ENCODE measurements around the gene NSF.

The NSF gene

DNA sequence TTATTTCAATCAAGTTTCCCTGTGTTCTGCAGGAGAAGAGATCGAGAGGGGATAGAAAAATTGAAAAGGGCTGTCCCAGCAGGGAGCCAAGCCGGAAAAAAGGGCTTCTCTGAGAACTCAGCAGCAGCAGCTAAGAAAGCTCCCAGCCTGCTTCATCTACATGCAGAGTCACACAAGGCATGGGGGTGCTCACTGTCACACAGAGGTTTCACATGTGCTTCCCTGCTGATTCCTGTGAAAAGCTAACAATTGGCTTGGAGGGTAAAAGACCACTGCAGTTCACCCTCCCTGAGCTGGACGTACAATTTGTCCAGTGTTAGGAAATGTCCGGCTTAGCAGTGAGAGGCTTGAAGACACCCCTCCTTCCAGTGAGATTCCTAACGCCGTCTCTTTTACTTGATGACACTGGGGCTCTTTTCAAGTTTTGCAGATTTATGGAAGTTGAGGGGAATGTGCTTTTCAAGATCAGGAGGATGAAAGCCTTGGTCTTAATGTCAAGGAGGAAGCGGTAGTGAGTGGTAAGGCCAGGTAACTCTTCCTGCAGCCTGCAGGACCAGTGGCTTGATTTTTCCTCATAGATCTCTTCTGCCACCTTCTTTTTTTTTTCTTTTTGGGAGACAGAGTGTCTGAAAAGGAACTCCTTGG, 142.4 kb downstream of the NSF start:
- peaks cover 7% of the 10 kb centered on the region for H3K4me1 ChIP-seq (ENCODE audit: control insufficient read depth, insufficient read depth, low read depth, low read length)
- no peak overlapping the region for H3K18ac ChIP-seq (ENCODE audit: low read depth in 1 of 2, low read length in 2 of 2)
- no peaks in the 10 kb centered on the region for H3K9me3 ChIP-seq (ENCODE audit: control insufficient read depth, low read length)
- peak overlapping the region; percentile 14 for H3K27ac ChIP-seq (ENCODE audit: low read length, poor library complexity, severe bottlenecking)
- no peak overlapping the region for H2BK15ac ChIP-seq (ENCODE audit: low read depth, poor library complexity, severe bottlenecking)
- no peak for DNase-seq
- 73% methylated on average over 7 of the region's 7 CpGs for WGBS
- peaks cover 0 to 48% of the 10 kb centered on the region in 2 experiments for H3K36me3 ChIP-seq (ENCODE audit: control insufficient read depth in 1 of 2, insufficient read depth in 2 of 2, low read depth in 1 of 2, low read length in 2 of 2)
- H4K8ac ChIP-seq (ENCODE audit: low read length), result no peak overlapping the region
- no peak overlapping the region for H2AFZ ChIP-seq (ENCODE audit: low read depth, low read length)
- H2AK5ac ChIP-seq (ENCODE audit: low read length, severe bottlenecking), result no peak overlapping the region
- no peak overlapping the region for H2BK120ac ChIP-seq (ENCODE audit: low read depth, low read length)
- H3K4me2 ChIP-seq (ENCODE audit: low read length, poor library complexity, severe bottlenecking), result no peak overlapping the region
- H3K14ac ChIP-seq (ENCODE audit: low read length in 2 of 2), result peak overlapping the region in 1 of 2 experiments; percentile 84
- H4K91ac ChIP-seq (ENCODE audit: low read length), result no peak overlapping the region
- H3K27me3 ChIP-seq (ENCODE audit: control insufficient read depth in 1 of 2, insufficient read depth in 1 of 2, low read length in 2 of 2), result no peaks in the 10 kb centered on the region
- no peak overlapping the region for H3K9ac ChIP-seq (ENCODE audit: low read length)
- H3K23ac ChIP-seq (ENCODE audit: low read length in 2 of 2), result no peak overlapping the region
- no peak overlapping the region for H2BK12ac ChIP-seq (ENCODE audit: low read length in 2 of 2)
- H2BK5ac ChIP-seq (ENCODE audit: low read depth, low read length, poor library complexity, severe bottlenecking), result no peak overlapping the region
- no peak overlapping the region for H3K4me3 ChIP-seq (ENCODE audit: insufficient read depth in 1 of 2, low read depth in 1 of 2, low read length in 2 of 2)
- no peaks in the 10 kb centered on the region for H3K79me1 ChIP-seq (replicated peaks; ENCODE audit: low read length, poor library complexity, severe bottlenecking)
- no peak overlapping the region for H3K4ac ChIP-seq (ENCODE audit: low read depth in 1 of 2, low read length in 2 of 2)

DNA sequence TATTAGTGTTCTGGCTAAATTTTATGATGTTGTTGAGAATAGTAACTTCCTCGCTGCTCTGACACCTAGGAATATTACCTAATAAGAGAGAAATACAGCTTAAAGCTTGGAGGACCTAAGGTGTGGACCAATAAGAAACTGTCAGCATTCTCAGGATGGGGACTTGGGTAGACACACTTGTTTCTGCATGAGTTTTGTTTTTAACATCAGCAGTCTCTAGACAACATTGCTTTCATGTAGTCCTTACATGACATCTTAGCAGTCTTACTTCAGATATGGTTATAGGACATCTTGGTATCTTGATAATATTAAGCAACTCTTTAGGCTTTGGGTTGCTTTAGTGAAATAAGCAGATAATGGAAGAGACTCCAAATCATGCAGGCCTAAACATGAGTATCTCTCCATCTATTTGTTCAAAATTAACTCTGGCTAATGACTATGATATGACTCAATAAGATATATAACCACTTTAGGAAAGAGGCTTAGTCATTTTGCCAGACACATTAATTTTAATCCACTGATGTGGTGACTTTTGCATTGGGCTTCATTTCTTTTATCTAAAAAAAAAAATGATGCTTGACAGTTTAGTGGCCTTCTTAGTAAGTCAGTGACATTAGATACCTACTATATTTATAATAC, 143.5 kb downstream of the NSF start:
- no peak overlapping the region for H3K4ac ChIP-seq (ENCODE audit: low read depth in 1 of 2, low read length in 2 of 2)
- no peaks in the 10 kb centered on the region for H3K27me3 ChIP-seq (ENCODE audit: control insufficient read depth in 1 of 2, insufficient read depth in 1 of 2, low read length in 2 of 2)
- H3K36me3 ChIP-seq (ENCODE audit: control insufficient read depth in 1 of 2, insufficient read depth in 2 of 2, low read depth in 1 of 2, low read length in 2 of 2), result peaks cover 0 to 39% of the 10 kb centered on the region in 2 experiments
- H2BK12ac ChIP-seq (ENCODE audit: low read length in 2 of 2), result no peak overlapping the region
- WGBS, result no CpG with 5 or more reads among the region's 1 CpG
- no peak overlapping the region for H3K9ac ChIP-seq (ENCODE audit: low read length)
- H3K23ac ChIP-seq (ENCODE audit: low read length in 2 of 2), result no peak overlapping the region
- no peak overlapping the region for H2BK120ac ChIP-seq (ENCODE audit: low read depth, low read length)
- DNase-seq, result peak; percentile 46
- no peak overlapping the region for H3K14ac ChIP-seq (ENCODE audit: low read length in 2 of 2)
- H3K79me1 ChIP-seq (replicated peaks; ENCODE audit: low read length, poor library complexity, severe bottlenecking), result no peaks in the 10 kb centered on the region
- H4K8ac ChIP-seq (ENCODE audit: low read length), result no peak overlapping the region
- no peak overlapping the region for H3K4me3 ChIP-seq (ENCODE audit: insufficient read depth in 1 of 2, low read depth in 1 of 2, low read length in 2 of 2)
- H3K27ac ChIP-seq (ENCODE audit: low read length, poor library complexity, severe bottlenecking), result peak overlapping the region; percentile 17
- H2AFZ ChIP-seq (ENCODE audit: low read depth, low read length), result no peak overlapping the region
- no peak overlapping the region for H3K18ac ChIP-seq (ENCODE audit: low read depth in 1 of 2, low read length in 2 of 2)
- no peak overlapping the region for H2AK5ac ChIP-seq (ENCODE audit: low read length, severe bottlenecking)
- no peak overlapping the region for H4K91ac ChIP-seq (ENCODE audit: low read length)
- H2BK15ac ChIP-seq (ENCODE audit: low read depth, poor library complexity, severe bottlenecking), result no peak overlapping the region
- no peak overlapping the region for H3K4me2 ChIP-seq (ENCODE audit: low read length, poor library complexity, severe bottlenecking)
- H3K4me1 ChIP-seq (ENCODE audit: control insufficient read depth, insufficient read depth, low read depth, low read length), result peaks cover 6% of the 10 kb centered on the region
- H3K9me3 ChIP-seq (ENCODE audit: control insufficient read depth, low read length), result no peaks in the 10 kb centered on the region
- H2BK5ac ChIP-seq (ENCODE audit: low read depth, low read length, poor library complexity, severe bottlenecking), result no peak overlapping the region

DNA sequence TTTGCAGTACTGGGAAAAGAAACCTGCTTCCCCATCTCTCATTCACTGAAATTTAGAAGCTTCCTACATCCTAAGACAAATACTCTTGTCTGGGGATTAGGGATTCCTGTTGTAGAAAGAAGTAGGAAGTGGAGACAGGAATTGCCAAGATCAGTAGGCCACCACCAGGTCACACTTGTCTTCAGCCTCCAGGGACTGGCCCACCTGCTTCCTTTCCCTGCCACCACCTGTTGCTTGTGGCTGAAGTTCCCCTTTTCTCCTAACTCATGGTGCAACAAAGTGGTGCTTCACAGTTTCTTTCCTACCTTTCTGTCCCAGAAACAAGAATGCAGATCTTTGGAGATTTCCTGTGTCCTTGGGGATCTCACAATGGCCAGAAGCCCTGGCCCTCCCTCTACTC, 145.6 kb downstream of the NSF start:
- H3K14ac ChIP-seq (ENCODE audit: low read length in 2 of 2), result no peak overlapping the region
- no peak overlapping the region for H2BK15ac ChIP-seq (ENCODE audit: low read depth, poor library complexity, severe bottlenecking)
- H3K4me3 ChIP-seq (ENCODE audit: insufficient read depth in 1 of 2, low read depth in 1 of 2, low read length in 2 of 2), result no peak overlapping the region
- peaks cover 6% of the 10 kb centered on the region for H3K4me1 ChIP-seq (ENCODE audit: control insufficient read depth, insufficient read depth, low read depth, low read length)
- no peaks in the 10 kb centered on the region for H3K27me3 ChIP-seq (ENCODE audit: control insufficient read depth in 1 of 2, insufficient read depth in 1 of 2, low read length in 2 of 2)
- no peak overlapping the region for H3K4me2 ChIP-seq (ENCODE audit: low read length, poor library complexity, severe bottlenecking)
- DNase-seq, result no peak
- H2BK5ac ChIP-seq (ENCODE audit: low read depth, low read length, poor library complexity, severe bottlenecking), result no peak overlapping the region
- no peak overlapping the region for H3K18ac ChIP-seq (ENCODE audit: low read depth in 1 of 2, low read length in 2 of 2)
- H3K9ac ChIP-seq (ENCODE audit: low read length), result no peak overlapping the region
- no peak overlapping the region for H2BK120ac ChIP-seq (ENCODE audit: low read depth, low read length)
- H3K9me3 ChIP-seq (ENCODE audit: control insufficient read depth, low read length), result no peaks in the 10 kb centered on the region
- no peak overlapping the region for H4K8ac ChIP-seq (ENCODE audit: low read length)
- no peak overlapping the region for H3K27ac ChIP-seq (ENCODE audit: low read length, poor library complexity, severe bottlenecking)
- no peak overlapping the region for H2BK12ac ChIP-seq (ENCODE audit: low read length in 2 of 2)
- H2AFZ ChIP-seq (ENCODE audit: low read depth, low read length), result no peak overlapping the region
- H3K79me1 ChIP-seq (replicated peaks; ENCODE audit: low read length, poor library complexity, severe bottlenecking), result no peaks in the 10 kb centered on the region
- peaks cover 0 to 18% of the 10 kb centered on the region in 2 experiments for H3K36me3 ChIP-seq (ENCODE audit: control insufficient read depth in 1 of 2, insufficient read depth in 2 of 2, low read depth in 1 of 2, low read length in 2 of 2)
- no peak overlapping the region for H4K91ac ChIP-seq (ENCODE audit: low read length)
- no peak overlapping the region for H3K4ac ChIP-seq (ENCODE audit: low read depth in 1 of 2, low read length in 2 of 2)
- H3K23ac ChIP-seq (ENCODE audit: low read length in 2 of 2), result no peak overlapping the region
- H2AK5ac ChIP-seq (ENCODE audit: low read length, severe bottlenecking), result no peak overlapping the region

DNA sequence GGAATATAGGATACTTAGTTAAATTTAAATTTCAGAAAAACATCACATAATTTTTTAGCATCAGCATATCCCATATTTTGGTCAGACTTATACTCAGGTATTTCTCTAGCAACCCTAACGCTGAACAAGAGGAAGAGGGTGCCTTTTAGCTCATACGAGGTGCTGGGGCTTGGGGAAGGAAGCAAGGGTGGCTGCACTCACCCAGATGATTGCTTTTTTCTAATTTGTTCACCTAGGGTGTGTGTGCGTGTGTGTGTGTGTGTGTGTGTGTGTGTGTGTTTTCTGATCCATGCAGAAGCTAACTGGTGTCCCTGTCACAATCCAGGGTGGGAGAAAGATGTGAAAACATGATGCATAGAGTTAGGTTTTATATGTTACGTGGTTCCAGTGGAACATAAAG, 146.9 kb downstream of the NSF start:
- no peak overlapping the region for H3K27ac ChIP-seq (ENCODE audit: low read length, poor library complexity, severe bottlenecking)
- no peak for DNase-seq
- no peaks in the 10 kb centered on the region for H3K27me3 ChIP-seq (ENCODE audit: control insufficient read depth in 1 of 2, insufficient read depth in 1 of 2, low read length in 2 of 2)
- no peak overlapping the region for H3K4me3 ChIP-seq (ENCODE audit: insufficient read depth in 1 of 2, low read depth in 1 of 2, low read length in 2 of 2)
- no peak overlapping the region for H2AK5ac ChIP-seq (ENCODE audit: low read length, severe bottlenecking)
- H4K8ac ChIP-seq (ENCODE audit: low read length), result no peak overlapping the region
- H2BK15ac ChIP-seq (ENCODE audit: low read depth, poor library complexity, severe bottlenecking), result no peak overlapping the region
- H4K91ac ChIP-seq (ENCODE audit: low read length), result no peak overlapping the region
- H3K4ac ChIP-seq (ENCODE audit: low read depth in 1 of 2, low read length in 2 of 2), result no peak overlapping the region
- H3K14ac ChIP-seq (ENCODE audit: low read length in 2 of 2), result no peak overlapping the region
- no peak overlapping the region for H2AFZ ChIP-seq (ENCODE audit: low read depth, low read length)
- no peak overlapping the region for H3K23ac ChIP-seq (ENCODE audit: low read length in 2 of 2)
- peaks cover 6% of the 10 kb centered on the region for H3K4me1 ChIP-seq (ENCODE audit: control insufficient read depth, insufficient read depth, low read depth, low read length)
- H3K36me3 ChIP-seq (ENCODE audit: control insufficient read depth in 1 of 2, insufficient read depth in 2 of 2, low read depth in 1 of 2, low read length in 2 of 2), result peaks cover 0 to 13% of the 10 kb centered on the region in 2 experiments
- no peak overlapping the region for H2BK12ac ChIP-seq (ENCODE audit: low read length in 2 of 2)
- no peak overlapping the region for H2BK5ac ChIP-seq (ENCODE audit: low read depth, low read length, poor library complexity, severe bottlenecking)
- WGBS, result 87% methylated on average over 4 of the region's 4 CpGs
- H3K79me1 ChIP-seq (replicated peaks; ENCODE audit: low read length, poor library complexity, severe bottlenecking), result no peaks in the 10 kb centered on the region
- no peak overlapping the region for H3K18ac ChIP-seq (ENCODE audit: low read depth in 1 of 2, low read length in 2 of 2)
- H3K9me3 ChIP-seq (ENCODE audit: control insufficient read depth, low read length), result no peaks in the 10 kb centered on the region
- H2BK120ac ChIP-seq (ENCODE audit: low read depth, low read length), result no peak overlapping the region
- H3K9ac ChIP-seq (ENCODE audit: low read length), result no peak overlapping the region
- no peak overlapping the region for H3K4me2 ChIP-seq (ENCODE audit: low read length, poor library complexity, severe bottlenecking)

Measured in mesenchymal stem cell (in vitro differentiated cells and primary cell).